Left ventricle myocardium inferior (tissue), 1 donor: ENCODE measurements around the gene IDH3A. TPM values are rescaled to one million over a fixed set of nuclear protein-coding genes. Genes with fewer than 3 reads are reported as not detected.
A peak's percentile ranks its signal among the peaks of the same experiment; 100 is the strongest.
"Not testable (repeated sequence)": the region's sequence is repeated elsewhere in the genome, so short reads cannot be mapped to it uniquely, and the experiment has no call there.

Source experiments
- DNase-seq: peaks from one replicate; pipeline ENCODE4 v3.0.0-alpha.2; 2020
- H3K27ac ChIP-seq: fragments of 200-600 bp; replicated peaks from 2 replicates; pipeline ENCODE4 v1.8.0; 2021
- H3K27me3 ChIP-seq: fragments of 200-600 bp; 2 replicates; pipeline ENCODE4 v1.8.0; 2021; ENCODE audit warnings: low read depth
- H3K36me3 ChIP-seq: fragments of 200-600 bp; 2 replicates; pipeline ENCODE4 v1.8.0; 2021
- H3K4me1 ChIP-seq: fragments of 200-600 bp; 2 replicates; pipeline ENCODE4 v1.8.0; 2021
- H3K4me3 ChIP-seq: fragments of 200-600 bp; 2 replicates; pipeline ENCODE4 v1.8.0; 2021; ENCODE audit warnings: mild to moderate bottlenecking, moderate library complexity
- H3K9me3 ChIP-seq: fragments of 200-600 bp; replicated peaks from 2 replicates; pipeline ENCODE4 v1.8.0; 2021
- intact Hi-C: fragments of 100-400 bp; cut with micrococcal nuclease; formaldehyde crosslinking; loops from one replicate; pipeline ENCODE4 v1.11.0; 2022
- total RNA-seq: library from RNA; stranded (reverse); fragmentation: NEBNext Ultra II Directional; extraction: Animal tissue kit (Norgen Biotek cat#: 25700); gene quantifications from one replicate; pipeline ENCODE4 v1.2.1, GENCODE V29; 2021
- TF ChIP-seq, protein P1 (sequence below): fragments of 200-600 bp; IDR thresholded peaks from 2 replicates; pipeline ENCODE4 v1.8.0; 2021; ENCODE audit warnings: antibody characterized with exemption, mild to moderate bottlenecking, borderline replicate concordance
- donor health status: DM: no; HTN: yes; CAD: no; lungs with severe emphysema.

Gene IDH3A
- total RNA-seq, 1 donor from 2014 or later, result 465 TPM

DNA sequence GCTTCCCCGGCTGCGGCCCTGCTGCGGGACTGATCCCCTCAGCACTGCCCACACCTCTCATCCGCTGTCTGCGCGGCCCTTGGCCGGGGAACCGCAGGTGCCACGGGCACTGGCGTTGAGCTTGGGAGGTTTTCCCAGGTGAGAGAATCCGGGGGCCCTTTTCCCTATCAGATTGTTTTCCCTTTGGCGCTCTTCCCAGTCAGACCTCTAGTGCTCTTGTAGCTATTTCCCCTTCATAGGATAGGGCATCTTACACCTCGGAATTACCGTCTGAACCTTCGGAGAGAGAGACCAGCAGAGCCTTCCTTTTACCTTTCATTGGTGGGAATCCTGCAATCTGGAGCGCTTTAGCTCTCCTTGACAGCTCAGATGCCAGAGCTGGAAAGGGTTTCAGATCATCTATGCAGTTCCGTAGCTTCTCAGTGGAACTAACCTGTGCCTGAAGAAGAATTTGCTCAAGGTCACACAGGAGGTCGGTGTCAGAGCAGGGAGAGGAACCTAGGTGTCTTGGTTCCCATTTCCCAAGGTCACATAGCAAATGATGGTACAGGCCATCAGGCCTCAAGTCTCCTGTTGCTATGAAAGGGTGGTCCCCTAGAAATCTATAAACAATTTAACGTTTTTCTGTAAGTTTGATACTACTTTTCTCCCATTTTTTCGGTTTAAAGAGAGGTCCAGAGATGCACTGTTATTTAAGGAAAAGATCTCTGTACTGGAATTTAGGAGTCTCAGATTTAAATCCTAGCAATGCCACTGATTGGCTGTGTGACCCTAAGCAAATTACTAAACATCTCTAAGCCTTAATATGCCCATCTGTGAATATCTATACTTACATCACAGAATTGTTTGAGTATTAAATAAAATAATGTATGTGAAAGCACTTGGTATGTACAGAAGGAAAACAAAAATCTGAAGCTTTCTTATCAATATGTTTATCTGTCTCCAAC, 916 bp downstream of the IDH3A start:
- H3K9me3 ChIP-seq, result no peaks in the 10 kb centered on the region
- DNase-seq, result no peak
- intact Hi-C loops, result no loop called here

DNA sequence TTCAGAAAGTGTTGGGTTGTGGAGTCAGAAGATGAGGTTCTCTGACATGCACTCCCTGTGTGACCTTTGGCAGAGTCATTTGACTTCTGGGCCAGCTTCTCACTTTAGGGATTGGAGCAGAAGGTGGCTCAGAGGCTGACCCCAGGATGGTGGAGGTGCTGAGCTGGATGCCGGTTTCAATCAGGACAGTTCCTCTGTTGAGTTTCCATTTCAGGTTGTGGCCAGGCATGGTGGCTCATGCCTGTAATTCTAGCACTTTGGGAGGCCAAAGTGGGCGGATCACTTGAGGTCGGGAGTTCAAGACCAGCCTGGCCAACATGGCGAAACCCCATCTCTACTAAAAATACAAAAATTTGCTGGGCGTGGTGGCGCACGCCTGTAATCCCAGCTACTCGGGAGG, 1.9 kb downstream of the IDH3A start:
- H3K9me3 ChIP-seq, H3K27me3 ChIP-seq, DNase-seq, intact Hi-C loops: not testable (repeated sequence)
- H3K36me3 ChIP-seq, result peaks cover 15% of the 10 kb centered on the region
- peaks cover 87% of the 10 kb centered on the region for H3K4me1 ChIP-seq
- H3K4me3 ChIP-seq, result peak overlapping the region; percentile 80
- H3K27ac ChIP-seq, result peak overlapping the region; percentile 95

More for the DNA sequence above, 916 bp downstream of the IDH3A start:
- Histone ChIP-seq H3K4me3 (peak overlapping the region; percentile 80), H3K27ac (peak overlapping the region; percentile 95), H3K27me3 (no peaks in the 10 kb centered on the region), H3K36me3 (peaks cover 11% of the 10 kb centered on the region), H3K4me1 (peaks cover 77% of the 10 kb centered on the region)
- TF ChIP-seq, protein P1, sequence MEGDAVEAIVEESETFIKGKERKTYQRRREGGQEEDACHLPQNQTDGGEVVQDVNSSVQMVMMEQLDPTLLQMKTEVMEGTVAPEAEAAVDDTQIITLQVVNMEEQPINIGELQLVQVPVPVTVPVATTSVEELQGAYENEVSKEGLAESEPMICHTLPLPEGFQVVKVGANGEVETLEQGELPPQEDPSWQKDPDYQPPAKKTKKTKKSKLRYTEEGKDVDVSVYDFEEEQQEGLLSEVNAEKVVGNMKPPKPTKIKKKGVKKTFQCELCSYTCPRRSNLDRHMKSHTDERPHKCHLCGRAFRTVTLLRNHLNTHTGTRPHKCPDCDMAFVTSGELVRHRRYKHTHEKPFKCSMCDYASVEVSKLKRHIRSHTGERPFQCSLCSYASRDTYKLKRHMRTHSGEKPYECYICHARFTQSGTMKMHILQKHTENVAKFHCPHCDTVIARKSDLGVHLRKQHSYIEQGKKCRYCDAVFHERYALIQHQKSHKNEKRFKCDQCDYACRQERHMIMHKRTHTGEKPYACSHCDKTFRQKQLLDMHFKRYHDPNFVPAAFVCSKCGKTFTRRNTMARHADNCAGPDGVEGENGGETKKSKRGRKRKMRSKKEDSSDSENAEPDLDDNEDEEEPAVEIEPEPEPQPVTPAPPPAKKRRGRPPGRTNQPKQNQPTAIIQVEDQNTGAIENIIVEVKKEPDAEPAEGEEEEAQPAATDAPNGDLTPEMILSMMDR, result no peak

GRCh38 chr15:78154955-78155354, 5.8 kb downstream of the IDH3A start:
- no peak for DNase-seq
- intact Hi-C loops, result no loop called here
- peaks cover 82% of the 10 kb centered on the region for H3K4me1 ChIP-seq
- H3K27ac ChIP-seq, result peak overlapping the region; percentile 73
- H3K4me3 ChIP-seq, result peak overlapping the region; percentile 28
- H3K9me3 ChIP-seq, result no peaks in the 10 kb centered on the region
- H3K36me3 ChIP-seq, result peaks cover 50% of the 10 kb centered on the region
- TF ChIP-seq, protein P1, result no peak
- no peaks in the 10 kb centered on the region for H3K27me3 ChIP-seq

DNA sequence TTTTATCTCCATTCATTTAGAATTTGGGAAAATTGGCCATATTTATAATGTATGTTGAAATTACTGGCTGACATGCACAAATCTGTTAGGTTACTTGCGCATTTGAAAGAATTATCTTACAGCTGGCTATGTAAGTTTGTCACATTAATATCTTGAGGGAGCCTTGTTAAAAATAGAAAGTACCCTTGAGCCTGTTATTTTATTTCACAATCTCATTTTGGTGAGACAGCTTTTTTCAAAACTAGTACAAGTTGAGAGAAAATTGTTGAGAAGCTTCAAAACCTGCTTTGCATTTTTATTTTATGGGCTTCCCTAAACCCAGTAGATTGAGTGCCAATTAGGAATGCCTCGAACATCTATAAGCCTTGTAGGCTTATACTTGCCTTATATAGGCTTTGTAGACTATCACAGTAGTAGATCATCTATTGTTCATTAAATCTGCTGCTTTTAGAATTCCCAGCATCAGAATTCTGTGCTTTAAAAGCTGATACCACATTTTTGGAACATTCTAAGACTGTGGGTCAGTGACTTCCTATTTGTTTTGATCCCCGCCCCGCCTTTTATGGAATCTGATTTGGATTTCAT, 6.3 kb downstream of the IDH3A start:
- peaks cover 78% of the 10 kb centered on the region for H3K4me1 ChIP-seq

DNA sequence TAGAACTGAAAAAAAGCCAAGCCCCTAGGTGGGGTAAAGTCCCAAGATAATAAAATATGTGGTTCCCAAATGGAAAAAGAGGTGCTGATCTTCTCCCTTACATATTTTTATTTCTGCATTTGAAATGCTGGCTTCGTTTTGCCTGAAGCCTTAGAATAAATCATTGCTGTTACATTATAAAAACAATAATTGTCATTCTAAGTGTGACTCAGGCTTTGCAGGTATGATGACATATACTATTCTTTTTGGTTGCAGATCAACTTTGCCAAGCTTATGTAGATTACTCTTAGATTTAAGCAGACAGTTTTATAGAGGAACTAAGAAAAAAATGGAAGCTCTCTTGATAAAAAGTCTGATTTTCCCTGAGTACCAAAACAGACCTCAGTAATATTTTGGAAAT, 7.5 kb downstream of the IDH3A start:
- DNase-seq, result no peak

More for the DNA sequence above, 6.3 kb downstream of the IDH3A start:
- no peaks in the 10 kb centered on the region for H3K27me3 ChIP-seq
- peak overlapping the region; percentile 28 for H3K4me3 ChIP-seq
- intact Hi-C loops, result no loop called here
- H3K27ac ChIP-seq, result peak overlapping the region; percentile 73
- TF ChIP-seq, protein P1, result no peak
- DNase-seq, result no peak
- peaks cover 55% of the 10 kb centered on the region for H3K36me3 ChIP-seq
- no peaks in the 10 kb centered on the region for H3K9me3 ChIP-seq

More for the DNA sequence above, 7.5 kb downstream of the IDH3A start:
- Histone ChIP-seq H3K27me3 (no peaks in the 10 kb centered on the region), H3K36me3 (peaks cover 67% of the 10 kb centered on the region), H3K4me3 (no peak overlapping the region), H3K9me3 (no peaks in the 10 kb centered on the region), H3K4me1 (peaks cover 66% of the 10 kb centered on the region), H3K27ac (peak overlapping the region; percentile 73)
- TF ChIP-seq, protein P1, result no peak
- intact Hi-C loops, result no loop called here
